ENCODE measurements around the gene SRSF2.
"Not testable (repeated sequence)": the region's sequence is repeated elsewhere in the genome, so short reads cannot be mapped to it uniquely, and the experiment has no call there.

SRSF2 gene, protein sequence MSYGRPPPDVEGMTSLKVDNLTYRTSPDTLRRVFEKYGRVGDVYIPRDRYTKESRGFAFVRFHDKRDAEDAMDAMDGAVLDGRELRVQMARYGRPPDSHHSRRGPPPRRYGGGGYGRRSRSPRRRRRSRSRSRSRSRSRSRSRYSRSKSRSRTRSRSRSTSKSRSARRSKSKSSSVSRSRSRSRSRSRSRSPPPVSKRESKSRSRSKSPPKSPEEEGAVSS

GRCh38 chr17:76737082-76737675 lies at the start of gene SRSF2:
TSS of gene SRSF2 (minus strand) at chr17:76737331. CDS start at chr17:76737160, 171 bp downstream.
- DNase-seq, result peak; percentile 98

DNA sequence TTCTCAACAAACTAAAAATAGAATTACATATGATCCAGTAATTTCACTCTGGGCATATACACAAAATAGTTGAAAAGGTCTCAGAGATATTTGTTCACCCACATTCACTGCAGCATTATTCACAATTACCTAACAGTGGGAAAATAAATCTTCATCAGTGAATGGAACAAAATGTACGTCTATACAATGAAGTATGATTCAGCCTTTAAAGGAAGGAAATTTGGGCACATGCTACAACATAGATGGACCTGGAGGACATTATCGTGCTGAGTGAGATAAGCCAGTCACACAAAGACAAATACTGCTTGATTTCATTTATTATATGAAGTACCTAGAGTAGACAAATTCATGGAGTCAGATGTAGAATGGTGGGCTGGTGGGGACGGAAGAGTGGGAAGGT lies 47.8 kb upstream of the SRSF2 start:
- DNase-seq, result no peak

DNA sequence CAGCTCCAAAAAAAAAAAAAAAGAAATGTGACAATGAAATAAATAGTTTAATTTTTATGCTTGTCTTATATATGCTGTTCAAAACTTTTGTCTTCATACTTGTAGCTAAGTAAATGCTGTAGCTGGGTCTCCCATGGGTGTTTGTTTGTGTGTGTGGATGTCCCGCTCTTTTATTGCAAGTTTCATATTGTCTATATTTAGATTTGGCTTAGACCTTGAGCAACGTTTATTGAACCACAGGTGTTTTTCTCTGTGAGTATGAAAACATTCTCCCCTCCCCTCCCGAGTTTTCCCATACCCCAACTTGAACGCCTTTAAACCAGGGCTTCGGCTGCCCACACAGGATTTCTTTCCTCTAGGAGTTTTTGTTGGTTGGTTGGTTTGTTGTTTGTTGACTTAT lies 46.0 kb upstream of the SRSF2 start:
- no peak for DNase-seq

DNA sequence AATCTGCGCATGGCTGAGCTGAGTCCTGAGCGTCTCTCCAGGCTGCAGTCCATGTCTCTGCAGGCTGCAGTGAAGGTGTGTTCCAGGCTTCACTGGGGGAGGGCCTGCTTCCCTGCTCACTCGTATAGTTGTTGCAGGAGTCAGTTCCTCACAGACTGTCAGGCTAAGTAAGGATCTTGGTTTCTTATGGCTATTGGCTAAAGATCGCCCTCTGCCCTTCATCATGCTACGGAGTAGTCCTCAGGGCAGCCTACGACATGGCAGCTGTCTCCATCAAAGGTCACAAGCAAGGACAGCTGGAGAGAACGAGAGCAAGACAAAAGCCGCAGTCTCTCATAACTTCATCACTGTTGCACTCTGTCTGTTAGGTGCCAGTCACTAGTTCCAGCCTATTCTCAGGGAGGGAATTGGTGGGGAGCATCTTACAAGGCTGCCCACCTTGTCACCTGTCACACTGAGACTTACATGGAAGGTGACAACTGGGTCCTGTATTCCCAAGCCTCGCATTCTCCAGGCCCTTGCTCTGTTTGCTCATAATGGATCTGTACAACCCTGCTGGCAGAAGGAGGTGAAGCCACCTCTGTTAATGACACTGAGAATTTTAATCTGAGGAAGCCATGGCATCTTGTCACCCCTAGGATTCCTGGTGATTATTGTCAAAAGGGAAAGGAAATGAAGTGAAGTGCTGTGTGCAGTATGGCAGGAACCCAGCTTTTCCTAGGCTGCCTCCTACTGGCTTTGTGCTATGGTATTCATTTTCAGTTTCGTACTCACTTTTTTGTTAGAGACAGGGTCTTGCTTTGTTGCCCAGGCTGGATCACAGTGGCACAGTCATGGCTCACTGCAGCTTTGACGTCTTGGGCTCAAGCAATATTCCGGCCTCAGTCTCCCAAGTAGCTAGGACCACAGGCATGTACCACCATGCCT lies 44.2 kb upstream of the SRSF2 start:
- no peak for DNase-seq

DNA sequence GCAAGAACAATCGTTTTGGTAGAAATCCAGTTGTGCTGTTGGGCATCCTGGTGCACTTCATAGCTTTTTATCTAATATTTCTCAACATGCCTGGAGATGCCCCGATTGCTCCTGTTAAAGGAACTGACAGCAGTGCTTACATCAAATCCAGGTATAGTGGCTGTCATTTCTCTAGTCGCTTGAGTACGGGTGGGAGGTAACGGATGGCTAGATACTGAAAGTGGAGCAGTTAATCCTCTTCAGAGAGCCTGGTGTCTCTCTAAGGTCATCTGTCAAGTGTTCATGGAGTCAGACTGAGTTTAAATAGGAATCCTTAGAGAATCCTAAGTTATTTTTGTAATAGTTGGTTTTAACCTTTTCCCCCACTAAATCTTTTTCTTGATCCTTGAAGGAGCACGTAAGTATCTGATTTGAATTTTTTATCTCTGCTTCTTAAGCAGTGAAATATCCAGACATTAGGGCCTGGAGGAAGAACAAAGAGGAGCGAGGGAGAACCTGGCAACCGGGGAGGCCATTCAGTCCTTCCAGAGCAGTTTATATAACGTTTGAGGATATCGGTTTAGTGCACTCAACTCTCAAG lies 38.0 kb upstream of the SRSF2 start:
- DNase-seq, result no peak

DNA sequence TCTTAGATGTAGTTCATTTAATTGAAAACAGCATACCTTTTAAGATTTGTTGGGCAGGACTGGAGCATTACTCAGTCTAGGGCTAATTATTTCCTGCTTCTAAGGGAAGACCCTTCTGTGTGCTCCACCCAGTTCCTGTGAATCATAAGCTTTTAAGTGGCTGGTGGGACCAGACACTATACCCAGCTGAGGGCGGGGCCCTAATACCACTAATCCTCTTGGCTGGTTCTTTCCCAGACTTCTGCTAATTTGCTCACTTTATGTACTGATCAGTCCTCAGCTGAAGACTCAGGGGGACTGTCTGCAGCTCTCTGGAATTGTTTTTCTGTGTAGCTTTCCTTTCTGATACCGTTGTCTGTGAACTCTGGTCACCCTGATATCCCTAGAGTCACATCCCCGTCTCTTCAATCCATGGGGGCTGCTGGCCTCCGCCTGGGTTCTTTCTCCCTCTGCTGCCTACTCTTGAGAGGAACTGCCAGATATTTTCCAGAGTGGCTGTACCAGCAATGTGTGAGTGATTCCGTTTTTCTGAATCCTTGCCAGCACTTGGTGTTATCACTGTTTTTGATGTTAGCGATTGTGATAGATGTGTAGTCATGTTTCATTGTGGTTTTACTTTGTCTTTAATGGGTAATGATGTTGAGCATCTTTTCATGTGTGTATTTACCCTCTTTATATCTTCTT lies 35.9 kb upstream of the SRSF2 start:
- peak; percentile 51 for DNase-seq

- DNase-seq, result no peak
These were observed 21.4 kb upstream of the SRSF2 start for GRCh38 chr17:76758570-76758969.

GRCh38 chr17:76757256-76757655 lies 20.1 kb upstream of the SRSF2 start:
- no peak for DNase-seq

- DNase-seq, result no peak
These were observed 18.2 kb upstream of the SRSF2 start for GRCh38 chr17:76755285-76755684.

- peak; percentile 38 for DNase-seq
These were observed 16.2 kb upstream of the SRSF2 start for GRCh38 chr17:76753061-76753961.

GRCh38 chr17:76752006-76752405 lies 14.9 kb upstream of the SRSF2 start:
- no peak for DNase-seq

DNA sequence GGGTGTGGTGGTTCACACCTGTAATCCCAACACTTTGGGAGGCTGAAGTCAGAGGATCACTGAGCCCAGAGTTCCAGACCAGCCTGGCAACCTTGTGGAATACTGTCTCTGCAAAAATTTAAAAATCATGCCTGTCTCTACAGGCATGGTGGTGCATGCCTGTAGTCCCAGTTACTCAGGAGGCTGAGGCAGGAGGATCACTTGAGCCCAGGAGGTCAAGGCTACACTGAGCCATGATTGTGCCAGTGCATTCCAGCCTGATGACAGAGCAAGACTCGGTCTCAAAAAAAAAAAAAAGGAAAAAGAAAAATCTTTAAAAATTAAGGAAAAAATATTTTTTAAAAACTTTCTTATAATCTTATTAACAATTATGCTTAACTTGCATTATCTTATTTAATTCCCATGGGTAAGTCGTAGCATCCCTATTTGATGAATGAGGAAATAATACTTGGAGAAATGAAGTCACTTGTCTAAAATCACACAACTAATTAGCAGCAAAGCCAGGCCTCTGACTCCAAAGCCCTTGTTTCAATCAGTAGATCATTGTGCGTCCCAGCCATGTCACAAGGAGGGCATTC lies 14.4 kb upstream of the SRSF2 start:
- no peak for DNase-seq

DNA sequence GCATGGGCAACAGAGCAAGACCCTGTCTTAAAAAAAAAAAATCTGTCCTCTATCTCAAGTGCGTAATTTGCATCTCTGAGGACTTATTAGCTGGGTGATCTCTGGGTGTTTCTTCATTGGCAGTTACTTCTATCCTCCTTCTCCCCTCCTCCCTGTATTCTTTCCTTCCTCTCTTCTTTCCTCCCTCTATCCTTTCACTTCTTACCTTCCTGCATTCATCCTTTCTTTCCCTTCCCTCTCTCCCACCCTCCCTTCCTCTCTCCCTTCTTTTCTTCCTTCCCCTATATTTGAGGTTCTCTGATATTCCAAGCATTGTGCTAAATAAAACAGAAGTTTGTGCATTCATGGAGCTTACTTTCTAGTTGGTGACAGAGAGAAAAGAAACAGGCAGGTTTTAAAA lies 11.5 kb upstream of the SRSF2 start:
- DNase-seq, result no peak

DNA sequence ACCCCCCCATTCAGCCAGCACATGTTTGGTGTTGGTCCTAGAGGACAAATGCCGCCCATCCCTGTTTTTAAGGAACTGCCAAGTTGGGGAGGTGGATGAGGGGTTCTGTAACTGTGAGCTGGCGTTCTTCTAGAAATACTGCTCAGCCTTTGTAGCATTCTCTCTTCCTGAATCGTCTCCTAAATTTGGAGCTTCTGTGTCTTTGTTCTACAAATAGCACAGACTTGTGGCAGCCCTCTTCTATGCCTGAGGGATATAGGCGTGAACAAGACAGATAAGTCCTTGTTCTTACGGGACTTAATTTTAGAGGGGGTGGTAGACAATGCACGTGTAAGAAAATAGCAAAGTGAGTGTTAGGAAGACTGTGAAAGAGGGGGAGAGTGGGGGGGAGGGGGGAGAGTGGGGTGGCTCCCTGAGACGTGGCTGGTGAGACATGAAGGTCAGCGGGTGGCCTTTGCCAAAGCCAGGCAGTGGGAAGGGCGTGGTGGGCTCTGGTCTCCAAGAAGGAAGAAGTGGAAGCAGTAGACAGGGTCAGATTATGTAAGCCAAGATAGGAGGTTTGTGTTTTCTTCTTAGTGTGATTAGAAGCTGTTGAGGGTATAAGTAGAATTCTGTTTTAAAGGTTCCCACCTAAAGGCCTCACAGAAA lies 10.7 kb upstream of the SRSF2 start:
- DNase-seq, result no peak

GRCh38 chr17:76745785-76746184 lies 8.7 kb upstream of the SRSF2 start:
- not testable (repeated sequence) for DNase-seq

- DNase-seq, result no peak
These were observed 7.6 kb upstream of the SRSF2 start for GRCh38 chr17:76744747-76745146.

- no peak for DNase-seq
These were observed 5.8 kb upstream of the SRSF2 start for GRCh38 chr17:76742958-76743357.

DNA sequence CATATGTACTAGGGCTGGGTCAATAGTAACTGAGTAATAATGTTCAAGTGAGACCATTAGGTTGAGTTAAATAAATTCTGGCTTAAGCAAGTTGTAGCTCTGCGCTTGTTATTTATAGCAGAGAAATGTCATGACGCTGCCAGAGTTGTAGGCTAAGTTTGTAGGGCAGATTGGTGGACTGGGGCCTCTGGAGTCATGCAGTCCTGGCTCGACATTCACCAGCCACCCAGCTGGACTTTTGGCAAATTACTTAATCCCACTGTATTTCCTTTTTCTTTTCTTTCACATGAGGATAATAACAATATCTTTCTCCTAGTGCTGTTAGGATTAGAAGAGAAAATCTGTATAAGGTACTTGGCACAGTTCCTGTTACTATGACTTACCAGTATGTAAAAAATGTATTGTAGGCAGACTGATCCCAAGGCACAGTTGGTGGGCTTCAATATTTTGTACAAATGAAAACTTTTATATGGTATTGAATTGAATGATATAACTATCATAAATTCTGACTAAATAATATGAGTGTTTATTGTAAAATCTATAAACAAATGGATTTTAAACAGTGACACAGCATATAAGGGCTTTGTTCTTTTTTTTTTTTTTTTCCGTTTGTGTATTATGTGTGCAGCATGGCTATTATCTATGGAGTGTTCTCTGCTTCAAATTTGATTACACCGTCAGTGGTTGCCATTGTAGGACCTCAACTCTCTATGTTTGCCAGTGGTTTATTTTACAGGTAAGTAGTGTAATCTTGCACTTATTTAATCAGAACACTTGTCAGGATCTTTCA lies 3.4 kb upstream of the SRSF2 start:
- no peak for DNase-seq

- not testable (repeated sequence) for DNase-seq
These were observed 2.5 kb upstream of the SRSF2 start for GRCh38 chr17:76739568-76740115.

DNA sequence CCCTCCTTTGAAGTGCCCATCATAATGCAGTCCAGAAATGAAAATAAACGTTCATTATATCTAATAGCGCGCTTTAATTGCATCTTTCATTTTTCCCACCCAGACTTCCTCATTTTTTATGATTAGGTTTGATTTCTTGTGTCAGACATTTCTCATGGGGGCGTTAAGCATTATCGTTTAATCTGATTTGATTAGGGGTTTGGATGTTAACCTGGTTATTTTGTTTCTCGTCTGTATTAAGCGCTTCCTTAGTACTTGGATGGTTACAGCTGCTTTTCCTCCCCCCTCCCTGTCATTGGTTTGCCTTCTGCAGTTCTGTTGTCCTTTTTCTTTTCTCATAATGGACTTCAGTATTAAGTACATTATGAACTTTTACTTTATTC lies 1.3 kb upstream of the SRSF2 start:
- no peak for DNase-seq
